ENCODE data around the gene TNPO2.

TNPO2 gene

GRCh38 chr19:12675399-12675798 lies 48.3 kb downstream of the TNPO2 start:
- no peak overlapping the region for H3K27ac ChIP-seq
- no peak for TF ChIP-seq CTCF (IDR thresholded peaks at IDR 0.05)
- no peak for TF ChIP-seq ZFX (IDR thresholded peaks at IDR 0.05; ENCODE audit: borderline replicate concordance)

GRCh38 chr19:12672744-12673143 lies 51.0 kb downstream of the TNPO2 start:
- no peak overlapping the region for H3K27ac ChIP-seq
- TF ChIP-seq ZFX (IDR thresholded peaks at IDR 0.05; ENCODE audit: borderline replicate concordance) (no peak), CTCF (IDR thresholded peaks at IDR 0.05) (no peak)

GRCh38 chr19:12670159-12670928 lies 53.4 kb downstream of the TNPO2 start:
- H3K27ac ChIP-seq, result peak overlapping the region; percentile 90

GRCh38 chr19:12669270-12670158 lies 54.2 kb downstream of the TNPO2 start:
- TF ChIP-seq ZFX (IDR thresholded peaks at IDR 0.05; ENCODE audit: borderline replicate concordance), result no peak
- no peak for TF ChIP-seq CTCF (IDR thresholded peaks at IDR 0.05)
- H3K27ac ChIP-seq, result peak overlapping the region; percentile 90

More at GRCh38 chr19:12670159-12670928, 53.4 kb downstream of the TNPO2 start:
- TF ChIP-seq CTCF (IDR thresholded peaks at IDR 0.05) (no peak), ZFX (IDR thresholded peaks at IDR 0.05; ENCODE audit: borderline replicate concordance) (no peak)

- H3K27ac ChIP-seq, result peak overlapping the region; percentile 90
- no peak for TF ChIP-seq CTCF (IDR thresholded peaks at IDR 0.05)
- TF ChIP-seq ZFX (IDR thresholded peaks at IDR 0.05; ENCODE audit: borderline replicate concordance), result no peak
These were observed 54.8 kb downstream of the TNPO2 start for GRCh38 chr19:12668932-12669269.

GRCh38 chr19:12668346-12668745 lies 55.4 kb downstream of the TNPO2 start:
- no peak for TF ChIP-seq CTCF (IDR thresholded peaks at IDR 0.05)
- H3K27ac ChIP-seq, result peak overlapping the region; percentile 90

Data from 22Rv1 (cell line).